ENCODE data around the gene EXTL2. TPM values are rescaled to one million over a fixed set of nuclear protein-coding genes. Genes with fewer than 3 reads are reported as not detected.
"Not testable (repeated sequence)": the region's sequence is repeated elsewhere in the genome, so short reads cannot be mapped to it uniquely, and the experiment has no call there.

Gene EXTL2
- total and polyA plus RNA-seq, 2 donors (not counting 1 experiment from before 2014, with no cell fraction given), result 1.7 to 4.6 TPM

- DNase-seq, result no peak
- Mint-ChIP-seq H3K27me3 (peaks cover 18% of the 10 kb centered on the region), H3K27ac (no peak overlapping the region), H3K4me1 (no peaks in the 10 kb centered on the region), H3K4me3 (no peak overlapping the region), H3K9me3 (ENCODE audit: insufficient read depth) (no peaks in the 10 kb centered on the region)
- Histone ChIP-seq H3K27ac (ENCODE audit: low read length in 2 of 2) (no peak overlapping the region), H3K4me2 (replicated peaks; ENCODE audit: low read depth, low read length, poor library complexity, severe bottlenecking) (no peak overlapping the region), H3K9ac (ENCODE audit: low read length) (no peak overlapping the region), H4K20me1 (ENCODE audit: control insufficient read depth, insufficient read depth, low read length, poor library complexity, severe bottlenecking) (no peaks in the 10 kb centered on the region), H2AFZ (ENCODE audit: insufficient read depth, low read depth, low read length, poor library complexity, severe bottlenecking) (no peak overlapping the region), H3K79me2 (ENCODE audit: control insufficient read depth, insufficient read depth, low read length) (no peaks in the 10 kb centered on the region), H3K4me1 (ENCODE audit: control insufficient read depth in 2 of 2, insufficient read depth in 2 of 2, low read length in 2 of 2) (no peaks in the 10 kb centered on the region), H3K4me3 (ENCODE audit: control extremely low read depth in 1 of 5, extremely low read depth in 1 of 5, insufficient read depth in 1 of 5, low read depth in 2 of 5, low read length in 4 of 5) (no peak overlapping the region), H3K36me3 (replicated peaks in 1 of 2; ENCODE audit: control extremely low read depth in 1 of 2, control insufficient read depth in 1 of 2, extremely low read depth in 1 of 2, insufficient read depth in 2 of 2, low read length in 1 of 2) (no peaks in the 10 kb centered on the region), H3K9me3 (ENCODE audit: control extremely low read depth in 1 of 3, control insufficient read depth in 2 of 3, insufficient read depth in 1 of 3, low read length in 2 of 3) (no peaks in the 10 kb centered on the region), H3K27me3 (replicated peaks in 1 of 4; ENCODE audit: control extremely low read depth in 1 of 4, control insufficient read depth in 3 of 4, insufficient read depth in 4 of 4, low read length in 3 of 4) (peaks cover 0 to 8% (median 2%) of the 10 kb centered on the region in 4 experiments)
- intact Hi-C loops (cut with micrococcal nuclease), result no loop called here
- 92% methylated on average over 1 of the region's 1 CpG for WGBS (ENCODE audit: insufficient coverage)
- no peak for ATAC-seq (ENCODE audit: low read depth)
- TF ChIP-seq EZH2 (IDR thresholded peaks at IDR 0.05; ENCODE audit: borderline replicate concordance, insufficient read depth, low read depth, low read length, poor library complexity, severe bottlenecking) (no peak), CTCF (IDR thresholded peaks at IDR 0.05) (no peak)
- CTCF ChIA-PET, result no interaction called here
- POLR2A ChIA-PET, result no interaction called here
Measured at GRCh38 chr1:100861379-100861778, 33.3 kb downstream of the EXTL2 start.

GRCh38 chr1:100860397-100860991 lies 34.1 kb downstream of the EXTL2 start:
- ATAC-seq (ENCODE audit: low read depth) (no peak), DNase-seq (no peak)
- no peaks in the 10 kb centered on the region for H3K9me3 ChIP-seq (ENCODE audit: control extremely low read depth in 1 of 3, control insufficient read depth in 2 of 3, insufficient read depth in 1 of 3, low read length in 2 of 3)
- H4K20me1 ChIP-seq (ENCODE audit: control insufficient read depth, insufficient read depth, low read length, poor library complexity, severe bottlenecking), result no peaks in the 10 kb centered on the region
- H3K4me3 ChIP-seq (ENCODE audit: control extremely low read depth in 1 of 5, extremely low read depth in 1 of 5, insufficient read depth in 1 of 5, low read depth in 2 of 5, low read length in 4 of 5), result no peak overlapping the region
- no peak overlapping the region for H2AFZ ChIP-seq (ENCODE audit: insufficient read depth, low read depth, low read length, poor library complexity, severe bottlenecking)
- H3K27ac ChIP-seq (ENCODE audit: low read length in 2 of 2), result no peak overlapping the region
- no peaks in the 10 kb centered on the region for H3K79me2 ChIP-seq (ENCODE audit: control insufficient read depth, insufficient read depth, low read length)
- no peaks in the 10 kb centered on the region for H3K9me3 Mint-ChIP-seq (ENCODE audit: insufficient read depth)
- H3K9ac ChIP-seq (ENCODE audit: low read length), result no peak overlapping the region
- intact Hi-C loops (cut with micrococcal nuclease), result no loop called here
- H3K4me2 ChIP-seq (replicated peaks; ENCODE audit: low read depth, low read length, poor library complexity, severe bottlenecking), result no peak overlapping the region
- ChIA-PET CTCF (no interaction called here), POLR2A (no interaction called here)
- no peaks in the 10 kb centered on the region for H3K4me1 Mint-ChIP-seq
- H3K4me3 Mint-ChIP-seq, result no peak overlapping the region
- no CpG with 5 or more reads among the region's 3 CpGs for WGBS (ENCODE audit: insufficient coverage)
- peaks cover 18% of the 10 kb centered on the region for H3K27me3 Mint-ChIP-seq
- no peaks in the 10 kb centered on the region for H3K4me1 ChIP-seq (ENCODE audit: control insufficient read depth in 2 of 2, insufficient read depth in 2 of 2, low read length in 2 of 2)
- H3K36me3 ChIP-seq (replicated peaks in 1 of 2; ENCODE audit: control extremely low read depth in 1 of 2, control insufficient read depth in 1 of 2, extremely low read depth in 1 of 2, insufficient read depth in 2 of 2, low read length in 1 of 2), result no peaks in the 10 kb centered on the region
- H3K27me3 ChIP-seq (replicated peaks in 1 of 4; ENCODE audit: control extremely low read depth in 1 of 4, control insufficient read depth in 3 of 4, insufficient read depth in 4 of 4, low read length in 3 of 4), result peaks cover 0 to 8% (median 2%) of the 10 kb centered on the region in 4 experiments
- TF ChIP-seq EZH2 (IDR thresholded peaks at IDR 0.05; ENCODE audit: borderline replicate concordance, insufficient read depth, low read depth, low read length, poor library complexity, severe bottlenecking) (no peak), CTCF (IDR thresholded peaks at IDR 0.05) (no peak)
- H3K27ac Mint-ChIP-seq, result no peak overlapping the region

- H3K9me3 Mint-ChIP-seq (ENCODE audit: insufficient read depth); CTCF ChIA-PET; H3K27me3 ChIP-seq (replicated peaks in 1 of 4; ENCODE audit: control extremely low read depth in 1 of 4, control insufficient read depth in 3 of 4, insufficient read depth in 4 of 4, low read length in 3 of 4); H4K20me1 ChIP-seq (ENCODE audit: control insufficient read depth, insufficient read depth, low read length, poor library complexity, severe bottlenecking); H3K36me3 ChIP-seq (replicated peaks in 1 of 2; ENCODE audit: control extremely low read depth in 1 of 2, control insufficient read depth in 1 of 2, extremely low read depth in 1 of 2, insufficient read depth in 2 of 2, low read length in 1 of 2); H3K9me3 ChIP-seq (ENCODE audit: control extremely low read depth in 1 of 3, control insufficient read depth in 2 of 3, insufficient read depth in 1 of 3, low read length in 2 of 3); H3K4me1 ChIP-seq (ENCODE audit: control insufficient read depth in 2 of 2, insufficient read depth in 2 of 2, low read length in 2 of 2); DNase-seq; H2AFZ ChIP-seq (ENCODE audit: insufficient read depth, low read depth, low read length, poor library complexity, severe bottlenecking); H3K4me3 Mint-ChIP-seq; H3K4me1 Mint-ChIP-seq; H3K27ac ChIP-seq (ENCODE audit: low read length in 2 of 2); intact Hi-C loops (cut with micrococcal nuclease); ATAC-seq (ENCODE audit: low read depth); H3K9ac ChIP-seq (ENCODE audit: low read length); H3K4me2 ChIP-seq (replicated peaks; ENCODE audit: low read depth, low read length, poor library complexity, severe bottlenecking); POLR2A ChIA-PET; H3K27ac Mint-ChIP-seq; H3K79me2 ChIP-seq (ENCODE audit: control insufficient read depth, insufficient read depth, low read length); H3K4me3 ChIP-seq (ENCODE audit: control extremely low read depth in 1 of 5, extremely low read depth in 1 of 5, insufficient read depth in 1 of 5, low read depth in 2 of 5, low read length in 4 of 5): not testable (repeated sequence)
- H3K27me3 Mint-ChIP-seq, result peaks cover 28% of the 10 kb centered on the region
Measured at GRCh38 chr1:100855116-100855515, 39.5 kb downstream of the EXTL2 start.

All from B cell (primary cell).